Smooth muscle cell (in vitro differentiated cells): ENCODE measurements around the gene KIAA0930. TPM values are rescaled to one million over a fixed set of nuclear protein-coding genes. Genes with fewer than 3 reads are reported as not detected.

Source experiments
- DNase-seq: peaks from one replicate; lab custom pipeline; 2025; ENCODE audit not compliant: unreplicated experiment; lab: John Stamatoyannopoulos, UW
- H2AFZ ChIP-seq: fragments of 200-600 bp; sonication (generic); 2 replicates; pipeline ENCODE4 v1.6.0; 2016; ENCODE audit warnings: antibody characterized with exemption, low read depth, mild to moderate bottlenecking
- H3F3A ChIP-seq: fragments of 200-600 bp; sonication (generic); 2 replicates; pipeline ENCODE4 v1.6.0; 2017; ENCODE audit warnings: antibody characterized with exemption, low read depth
- H3K27ac ChIP-seq: fragments of 200-600 bp; sonication (generic); 2 replicates; pipeline ENCODE4 v1.5.1; 2016; ENCODE audit warnings: low read depth, mild to moderate bottlenecking
- H3K27me3 ChIP-seq: fragments of 200-600 bp; sonication (generic); 2 replicates; pipeline ENCODE4 v1.6.1; 2016; ENCODE audit warnings: low read depth, mild to moderate bottlenecking
- H3K36me3 ChIP-seq: fragments of 200-600 bp; sonication (generic); 2 replicates; pipeline ENCODE4 v1.5.1; 2016; ENCODE audit warnings: low read depth
- H3K4me1 ChIP-seq: fragments of 200-600 bp; sonication (generic); 2 replicates; pipeline ENCODE4 v1.5.1; 2016; ENCODE audit warnings: low read depth
- H3K4me2 ChIP-seq: fragments of 200-600 bp; sonication (generic); 2 replicates; pipeline ENCODE4 v1.6.0; 2016; ENCODE audit warnings: mild to moderate bottlenecking
- H3K4me3 ChIP-seq: fragments of 200-600 bp; sonication (generic); 2 replicates; pipeline ENCODE4 v1.5.1; 2016; ENCODE audit warnings: mild to moderate bottlenecking
- H3K79me2 ChIP-seq: fragments of 200-600 bp; sonication (generic); 2 replicates; pipeline ENCODE4 v1.6.0; 2016; ENCODE audit warnings: low read depth, mild to moderate bottlenecking
- H3K9ac ChIP-seq: fragments of 200-600 bp; sonication (generic); 2 replicates; pipeline ENCODE4 v1.6.0; 2016; ENCODE audit warnings: low read depth
- H3K9me3 ChIP-seq: fragments of 200-600 bp; sonication (generic); replicated peaks from 2 replicates; pipeline ENCODE4 v1.5.1; 2016; ENCODE audit warnings: low read depth
- H4K20me1 ChIP-seq: fragments of 200-600 bp; sonication (generic); 2 replicates; pipeline ENCODE4 v1.6.0; 2016; ENCODE audit warnings: low read depth
- WGBS: methylation state at CpG from one replicate; pipeline ENCODE4 v1.1.7; 2016; ENCODE audit warnings: low lambda C conversion rate; 5-methylcytosine and 5-hydroxymethylcytosine counted together
- polyA plus RNA-seq: library from polyadenylated mRNA; unstranded; fragments of >200 nt; fragmentation: Nextera tagmentation; extraction: Ambion mirVana; gene quantifications from 2 replicates; pipeline ENCODE4 v1.2.1, GENCODE V29; 2016
- total RNA-seq: library from RNA; depleted of rRNA; stranded (reverse); fragments of >200 nt; gene quantifications from 2 replicates; pipeline ENCODE4 v1.2.3, GENCODE V29; 2014
- TF ChIP-seq, protein P1 (sequence below): fragments of 200-600 bp; sonication (generic); IDR thresholded peaks from 2 replicates; pipeline ENCODE4 v1.5.1; 2017; ENCODE audit warnings: borderline replicate concordance, mild to moderate bottlenecking, antibody characterized with exemption; ENCODE audit not compliant: insufficient read depth, poor library complexity, severe bottlenecking

Gene KIAA0930
- total and polyA plus RNA-seq, 2 experiments from 2014 or later: 37.6 to 44.8 TPM

DNA sequence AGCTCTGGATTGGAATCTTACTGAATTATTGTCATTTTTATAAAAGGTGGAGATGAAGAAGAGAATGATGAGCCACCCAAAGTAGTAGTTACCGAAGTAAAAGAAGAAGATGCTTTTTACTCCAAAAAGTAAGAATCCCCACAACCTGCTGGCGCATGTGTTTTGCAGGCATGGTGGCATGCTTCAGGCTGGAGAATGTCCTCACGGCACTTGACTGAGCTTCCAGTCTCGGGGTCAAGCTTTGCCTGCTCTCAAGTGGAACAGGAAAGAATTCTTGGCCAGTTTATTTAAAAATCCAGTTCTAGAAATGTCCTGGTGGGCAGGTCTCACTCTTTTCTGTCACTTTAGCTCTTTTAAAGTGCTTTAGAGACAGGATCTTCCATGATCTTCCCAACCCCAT lies 59.5 kb downstream of the KIAA0930 start:
- Histone ChIP-seq H3K9ac (no peak overlapping the region), H4K20me1 (peaks cover 47% of the 10 kb centered on the region), H3K9me3 (no peaks in the 10 kb centered on the region), H3F3A (no peaks in the 10 kb centered on the region), H3K79me2 (peaks cover 37% of the 10 kb centered on the region), H2AFZ (no peak overlapping the region), H3K27ac (no peak overlapping the region), H3K27me3 (no peaks in the 10 kb centered on the region), H3K36me3 (peaks cover 3% of the 10 kb centered on the region), H3K4me3 (no peak overlapping the region), H3K4me2 (no peak overlapping the region), H3K4me1 (no peaks in the 10 kb centered on the region)
- no peak for DNase-seq
- TF ChIP-seq, protein P1, sequence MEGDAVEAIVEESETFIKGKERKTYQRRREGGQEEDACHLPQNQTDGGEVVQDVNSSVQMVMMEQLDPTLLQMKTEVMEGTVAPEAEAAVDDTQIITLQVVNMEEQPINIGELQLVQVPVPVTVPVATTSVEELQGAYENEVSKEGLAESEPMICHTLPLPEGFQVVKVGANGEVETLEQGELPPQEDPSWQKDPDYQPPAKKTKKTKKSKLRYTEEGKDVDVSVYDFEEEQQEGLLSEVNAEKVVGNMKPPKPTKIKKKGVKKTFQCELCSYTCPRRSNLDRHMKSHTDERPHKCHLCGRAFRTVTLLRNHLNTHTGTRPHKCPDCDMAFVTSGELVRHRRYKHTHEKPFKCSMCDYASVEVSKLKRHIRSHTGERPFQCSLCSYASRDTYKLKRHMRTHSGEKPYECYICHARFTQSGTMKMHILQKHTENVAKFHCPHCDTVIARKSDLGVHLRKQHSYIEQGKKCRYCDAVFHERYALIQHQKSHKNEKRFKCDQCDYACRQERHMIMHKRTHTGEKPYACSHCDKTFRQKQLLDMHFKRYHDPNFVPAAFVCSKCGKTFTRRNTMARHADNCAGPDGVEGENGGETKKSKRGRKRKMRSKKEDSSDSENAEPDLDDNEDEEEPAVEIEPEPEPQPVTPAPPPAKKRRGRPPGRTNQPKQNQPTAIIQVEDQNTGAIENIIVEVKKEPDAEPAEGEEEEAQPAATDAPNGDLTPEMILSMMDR: no peak
- 98% methylated on average over 4 of the region's 4 CpGs for WGBS

DNA sequence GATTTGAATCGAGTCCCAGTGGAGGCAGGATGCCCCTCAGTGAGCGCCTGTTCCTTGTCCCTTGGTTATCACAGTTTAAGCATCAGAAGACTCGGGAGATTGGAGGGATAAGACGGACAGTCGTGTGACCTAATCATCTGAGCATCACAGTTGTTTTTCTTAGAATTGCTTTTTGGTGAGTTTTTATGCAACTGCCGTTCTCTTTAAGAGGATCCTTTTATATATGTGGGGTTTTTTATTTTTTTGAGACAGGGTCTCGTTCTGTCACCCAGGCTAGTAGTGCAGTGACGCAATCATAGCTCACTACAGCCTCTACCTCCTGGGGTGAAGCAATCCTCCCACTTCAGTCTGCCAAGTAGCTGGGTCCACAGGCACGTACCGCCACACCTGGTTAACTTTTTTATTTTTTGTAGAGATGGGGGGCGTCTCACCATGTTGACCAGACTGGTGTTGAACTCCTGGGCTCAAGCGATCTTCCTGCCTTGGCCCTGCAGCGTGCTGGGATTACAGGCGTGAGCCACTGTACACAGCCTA lies 60.5 kb downstream of the KIAA0930 start:
- H4K20me1 ChIP-seq: peaks cover 54% of the 10 kb centered on the region
- no peak overlapping the region for H2AFZ ChIP-seq
- no peak overlapping the region for H3K4me3 ChIP-seq
- H3K27ac ChIP-seq: no peak overlapping the region
- 87% methylated on average over 14 of the region's 14 CpGs for WGBS
- no peaks in the 10 kb centered on the region for H3K9me3 ChIP-seq
- no peak overlapping the region for H3K9ac ChIP-seq
- no peaks in the 10 kb centered on the region for H3K4me1 ChIP-seq
- H3K79me2 ChIP-seq: peaks cover 46% of the 10 kb centered on the region
- no peaks in the 10 kb centered on the region for H3F3A ChIP-seq
- H3K27me3 ChIP-seq: no peaks in the 10 kb centered on the region
- H3K4me2 ChIP-seq: no peak overlapping the region
- no peak for DNase-seq
- TF ChIP-seq, protein P1: no peak
- peaks cover 7% of the 10 kb centered on the region for H3K36me3 ChIP-seq

DNA sequence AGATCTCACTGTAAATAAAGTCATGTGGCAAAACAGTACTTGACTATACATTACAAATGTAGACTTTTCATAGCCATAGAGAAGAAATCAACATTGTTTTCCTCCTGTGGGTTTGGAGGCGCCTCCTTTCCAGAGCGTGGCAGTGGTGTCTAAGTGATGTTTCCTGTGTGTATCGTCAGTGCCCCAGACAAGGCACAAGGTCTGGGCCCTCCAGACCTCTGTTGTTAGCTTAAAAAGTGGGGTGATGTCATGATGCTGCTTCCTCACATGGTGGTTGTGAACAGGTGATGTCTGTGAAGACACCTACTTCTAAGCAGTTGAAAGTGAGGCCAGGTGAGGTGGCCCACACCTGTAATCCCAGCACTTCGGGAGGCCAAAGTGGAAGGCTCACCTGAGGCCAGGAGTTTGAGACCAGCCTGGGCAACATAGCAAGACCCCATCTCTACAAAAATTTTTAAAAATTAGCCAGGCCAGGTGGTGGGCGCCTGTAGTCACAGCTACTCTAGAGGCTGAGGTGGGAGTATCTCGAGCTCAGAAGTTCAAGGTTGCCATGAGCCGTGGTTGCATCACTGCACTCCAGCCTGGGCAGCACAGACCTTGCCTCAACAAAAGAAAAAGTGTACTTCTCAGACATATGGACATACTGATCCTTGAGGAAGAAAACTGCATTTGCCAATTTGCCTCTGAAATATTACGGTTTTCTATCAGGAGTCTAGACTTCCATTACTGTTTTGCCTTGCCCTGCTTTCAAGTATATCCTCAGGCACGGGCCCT lies 61.2 kb downstream of the KIAA0930 start:
- no peak overlapping the region for H3K4me2 ChIP-seq
- peaks cover 53% of the 10 kb centered on the region for H3K79me2 ChIP-seq
- no peak overlapping the region for H2AFZ ChIP-seq
- H3K9ac ChIP-seq: no peak overlapping the region
- peaks cover 13% of the 10 kb centered on the region for H3K36me3 ChIP-seq
- H3F3A ChIP-seq: no peaks in the 10 kb centered on the region
- no peaks in the 10 kb centered on the region for H3K4me1 ChIP-seq
- no peak for DNase-seq
- peaks cover 62% of the 10 kb centered on the region for H4K20me1 ChIP-seq
- no peak overlapping the region for H3K27ac ChIP-seq
- H3K9me3 ChIP-seq: no peaks in the 10 kb centered on the region
- H3K27me3 ChIP-seq: no peaks in the 10 kb centered on the region
- TF ChIP-seq, protein P1: no peak
- H3K4me3 ChIP-seq: no peak overlapping the region
- WGBS: 91% methylated on average over 9 of the region's 9 CpGs
